DMS79 treated with DMSO at 0.1 percent for 48 hours (cell line): ENCODE results near the gene KCNN2.

Experiments
- DNase-seq: peaks from one replicate; lab custom pipeline; 2025; lab: John Stamatoyannopoulos, UW

The KCNN2 gene

DNA sequence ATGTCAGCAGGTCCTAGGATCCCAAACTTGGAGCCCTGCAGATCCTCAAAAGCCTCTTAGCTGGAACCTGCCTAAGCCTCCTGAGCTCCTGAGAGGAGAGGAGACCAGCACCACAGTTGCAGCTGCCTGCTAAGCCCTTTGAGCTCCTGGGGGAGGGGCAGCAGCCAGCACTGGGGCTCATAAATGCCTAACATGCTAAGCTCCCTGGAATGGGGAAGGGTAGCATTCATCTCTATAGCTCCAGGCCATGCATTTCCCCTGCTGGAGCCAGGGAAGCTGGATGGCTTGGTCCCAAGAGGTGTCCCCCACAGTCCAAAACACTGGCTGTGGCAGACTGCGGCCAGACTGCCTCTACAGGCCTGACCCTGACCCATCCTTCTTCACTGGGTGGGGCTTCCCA, 182.7 kb downstream of the KCNN2 start:
- no peak for DNase-seq
